K562 (cell line): ENCODE measurements around the gene RERE.

ENCODE experiments used
- CTCF ChIP-seq, 3 experiments: IDR thresholded peaks in 2 of 3; conservative IDR thresholded peaks in 1 of 3; 2 replicates each; pipeline ENCODE4 v1.5.1; 2011 to 2012; ENCODE audit warnings: low read length in 3 of 3, mild to moderate bottlenecking in 3 of 3, control low read depth in 2 of 3, improper control_type of control experiment in 1 of 3, inconsistent platforms in 1 of 3, low read depth in 1 of 3, mixed read lengths in 1 of 3, moderate library complexity in 1 of 3; ENCODE audit not compliant: insufficient read depth in 2 of 3
- EGR1 ChIP-seq: fragments of 450-650 bp; conservative IDR thresholded peaks from 2 replicates; pipeline ENCODE4 v1.6.1; 2017; ENCODE audit warnings: mild to moderate bottlenecking
- HDAC2 ChIP-seq: fragments of 450-650 bp; IDR thresholded peaks from 2 replicates; pipeline ENCODE4 v1.6.1; 2016; ENCODE audit warnings: mild to moderate bottlenecking
- PCBP2 ChIP-seq: fragments of 200-400 bp; formaldehyde crosslinking; IDR thresholded peaks from 2 replicates; pipeline ENCODE4 v1.6.1; 2018; ENCODE audit warnings: low read length, low read depth, mild to moderate bottlenecking, moderate library complexity; ENCODE audit not compliant: poor library complexity, severe bottlenecking

GRCh38 chr1:8318436-8318835, 499.0 kb downstream of the RERE start:
- no peak for TF ChIP-seq HDAC2
- no peak for TF ChIP-seq CTCF (IDR thresholded peaks at IDR 0.05 in 2 of 3, conservative IDR thresholded peaks at IDR 0.05 in 1 of 3; ENCODE audit: insufficient read depth in 2 of 3, low read depth in 1 of 3, low read length in 3 of 3)
- TF ChIP-seq PCBP2 = no peak
- TF ChIP-seq EGR1 = no peak
